Right forelimb (tissue), 1 donor: ENCODE data around the gene UBA1.

ENCODE experiments used
- DNase-seq: peaks from one replicate; pipeline ENCODE4 v3.0.0-alpha.2; 2018

The UBA1 gene

GRCh38 chrX:47193475-47194193 is at the start of gene UBA1:
Gene UBA1 (plus strand): TSS chrX:47193829. CDS start chrX:47198803, 4,974 bp downstream.
- DNase-seq: peak; percentile 92

DNA sequence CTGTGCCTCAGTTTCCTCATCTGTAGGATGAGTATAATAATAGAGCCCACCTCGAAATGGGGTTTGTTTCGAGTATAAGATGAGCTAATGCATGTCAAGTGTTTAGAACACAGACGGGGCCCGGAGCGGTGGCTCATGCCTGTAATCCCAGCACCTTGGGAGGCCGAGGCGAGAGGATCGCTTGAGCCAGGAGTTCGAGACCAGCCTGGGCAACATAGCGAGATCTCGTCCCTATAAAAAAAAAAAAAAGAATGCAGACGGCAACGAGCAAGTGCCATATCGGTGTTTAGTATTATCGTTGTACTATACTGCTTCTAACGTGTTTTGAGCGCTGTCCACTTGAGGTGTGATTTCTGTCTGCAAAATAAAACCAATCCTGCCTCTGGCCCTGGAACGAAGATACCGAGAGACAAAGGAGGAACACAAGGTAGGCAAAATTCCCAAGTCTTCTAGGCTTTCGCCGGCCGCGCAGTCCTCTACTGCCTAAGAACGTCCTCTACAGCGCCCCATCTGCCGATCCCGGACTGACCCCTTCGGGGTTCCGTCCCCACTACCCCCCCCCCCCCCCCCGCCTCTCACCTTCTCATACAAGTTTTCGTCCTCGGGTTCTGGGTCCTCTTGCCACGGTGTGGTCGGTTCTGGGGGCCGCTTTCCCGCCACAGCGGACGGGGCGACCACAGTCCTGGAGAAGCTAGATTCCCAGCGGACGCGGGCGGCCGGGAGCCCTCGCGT is 49.6 kb upstream of the UBA1 start:
- no peak for DNase-seq

- peak; percentile 92 for DNase-seq
These were observed 48.8 kb upstream of the UBA1 start, which contains the start of the genes NDUFB11 and RBM10 for GRCh38 chrX:47144626-47145394. Gene NDUFB11 (minus strand): TSS chrX:47144702. CDS start chrX:47144679, 23 bp downstream. Gene RBM10 (plus strand): TSS chrX:47145221. CDS start chrX:47147482, 2,261 bp downstream.

DNA sequence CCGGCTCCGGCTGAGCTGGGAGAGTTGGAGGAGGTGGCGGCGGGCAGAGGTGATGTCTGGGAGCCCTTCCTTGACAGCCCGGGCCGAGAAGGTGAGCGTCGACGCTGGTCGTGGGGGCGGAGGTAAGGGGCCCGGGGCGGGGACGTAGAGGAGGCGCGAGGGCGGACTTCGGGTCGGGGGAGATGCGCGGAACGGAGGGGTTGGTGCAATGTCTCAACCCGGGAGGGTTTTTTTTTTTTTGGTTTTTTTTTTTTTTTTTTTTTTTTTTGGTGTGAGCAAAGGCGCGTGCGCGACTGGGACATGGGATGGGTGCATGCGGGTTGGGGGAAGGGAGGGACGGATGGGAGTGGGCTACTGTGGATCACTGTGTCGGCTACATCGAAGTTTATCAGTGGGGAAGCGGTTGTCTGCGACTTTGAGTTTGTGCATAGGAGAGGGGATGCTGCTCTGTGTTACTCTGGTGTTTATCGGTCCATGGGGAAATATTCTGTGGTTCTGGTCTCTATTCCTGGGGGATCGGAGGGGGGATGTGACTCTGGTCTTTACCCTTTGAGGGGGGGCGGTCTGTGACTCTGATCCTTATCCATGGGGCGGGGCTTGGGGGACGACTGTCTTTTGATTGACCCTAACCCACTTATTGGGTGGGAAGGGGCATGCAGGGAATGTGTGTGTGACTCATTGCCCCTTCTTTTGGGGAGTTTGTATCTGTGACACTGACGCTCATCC is 48.1 kb upstream of the UBA1 start:
- DNase-seq: no peak

- DNase-seq: no peak
These were observed 47.3 kb upstream of the UBA1 start for GRCh38 chrX:47146121-47146935.

DNA sequence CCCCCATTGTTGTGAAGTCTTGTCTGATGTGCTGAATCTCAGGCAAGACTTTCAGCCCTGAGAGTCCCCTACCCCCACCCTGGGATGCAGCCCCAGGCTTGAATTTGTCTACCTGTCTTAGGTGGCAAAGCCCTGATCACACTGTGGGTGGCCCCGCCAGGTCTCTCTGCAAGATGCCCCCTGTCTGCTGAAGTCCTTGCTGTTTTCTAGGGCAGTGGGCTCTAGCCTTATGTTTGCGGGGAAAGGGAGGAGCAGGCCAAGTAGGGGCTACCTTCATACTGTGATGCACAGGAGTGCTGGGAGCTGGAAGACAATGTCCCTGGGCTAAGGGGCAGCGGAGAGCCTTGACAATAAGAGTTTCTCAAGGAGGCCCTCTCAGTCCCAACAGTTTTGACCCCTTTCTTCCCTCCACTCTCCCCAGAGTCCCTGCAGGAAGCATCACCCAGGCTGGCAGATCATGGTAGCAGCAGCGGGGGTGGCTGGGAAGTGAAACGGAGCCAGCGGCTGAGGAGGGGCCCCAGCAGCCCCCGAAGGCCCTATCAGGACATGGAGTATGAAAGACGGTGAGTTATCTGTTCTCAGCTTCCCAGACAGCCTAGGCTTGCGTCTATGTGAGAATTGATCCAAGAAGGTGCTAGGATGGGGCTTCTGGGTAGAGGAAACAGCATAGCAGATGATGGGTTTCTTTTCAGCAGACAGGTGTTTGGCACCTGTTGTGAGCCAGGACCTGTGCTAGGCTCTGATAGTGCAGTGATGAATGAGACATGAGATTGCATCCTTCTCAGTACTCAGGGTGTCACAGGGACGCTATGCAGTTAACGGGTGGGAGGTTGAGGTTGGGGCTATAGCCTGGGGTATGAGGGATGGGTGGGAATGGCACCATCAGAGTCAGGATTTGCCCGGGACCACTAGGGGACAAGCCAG is 46.4 kb upstream of the UBA1 start:
- DNase-seq: no peak

DNA sequence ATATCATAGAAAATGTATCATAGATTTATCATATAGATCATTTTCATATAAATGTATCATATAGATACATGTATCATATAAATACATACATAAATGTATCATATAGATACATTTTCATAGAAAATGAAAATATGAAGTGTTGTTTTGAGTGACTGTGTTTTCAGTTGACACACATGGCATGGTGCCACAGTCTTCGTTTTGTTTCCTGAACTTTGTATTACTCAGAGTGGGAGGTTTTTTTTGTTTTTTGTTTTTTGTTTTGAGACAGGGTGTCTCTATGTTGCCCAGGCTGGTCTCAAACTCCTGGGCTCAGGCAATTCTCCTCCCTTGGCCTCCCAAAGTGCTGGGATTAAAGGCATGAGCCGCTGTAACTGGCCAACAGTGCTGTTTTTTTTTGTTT is 44.7 kb upstream of the UBA1 start:
- DNase-seq: no peak

- no peak for DNase-seq
These were observed 42.2 kb upstream of the UBA1 start for GRCh38 chrX:47151435-47151834.

GRCh38 chrX:47156611-47157520 is 36.8 kb upstream of the UBA1 start:
- DNase-seq: no peak

DNA sequence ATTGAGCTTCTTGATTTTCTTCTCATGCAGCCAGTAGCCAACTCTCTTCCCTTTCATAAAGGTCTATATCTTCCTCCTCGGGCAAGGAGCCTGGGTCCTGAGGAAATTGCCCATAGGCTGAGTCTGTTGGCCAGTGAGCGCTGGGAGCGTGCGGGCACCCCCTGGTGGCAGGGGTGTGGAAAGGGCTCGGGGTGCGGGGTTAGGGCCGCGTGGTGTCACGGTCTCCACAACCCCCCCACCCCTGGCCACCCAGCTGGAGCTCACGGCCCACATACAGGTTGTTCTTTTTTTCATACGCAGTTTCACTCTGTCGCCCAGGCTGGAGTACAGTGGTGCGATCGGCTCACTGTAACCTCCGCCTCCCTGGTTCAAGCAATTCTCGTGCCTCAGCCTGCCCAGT is 35.5 kb upstream of the UBA1 start:
- DNase-seq: no peak

- DNase-seq: no peak
These were observed 34.8 kb upstream of the UBA1 start for GRCh38 chrX:47158781-47159180.

DNA sequence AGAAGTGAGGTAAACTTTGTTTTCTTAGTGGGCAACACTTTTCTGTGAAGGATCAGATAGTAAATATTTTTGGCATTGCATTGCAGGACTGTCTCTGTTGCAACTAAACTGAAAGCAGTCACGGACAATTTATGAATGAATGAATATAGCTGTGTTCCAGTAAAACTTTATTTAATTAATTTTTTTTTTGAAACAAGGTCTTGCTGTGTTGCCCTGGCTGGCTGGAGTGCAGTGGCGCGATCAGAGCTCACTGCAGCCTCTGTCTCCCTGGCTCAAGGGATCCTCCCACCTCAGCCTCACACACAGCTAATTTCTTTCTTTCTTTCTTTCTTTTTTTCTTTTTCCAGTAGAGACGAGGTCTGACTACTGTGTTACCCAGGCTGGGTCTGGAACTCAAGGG is 32.8 kb upstream of the UBA1 start:
- DNase-seq: no peak

GRCh38 chrX:47162927-47163583 is 30.6 kb upstream of the UBA1 start:
- DNase-seq: no peak

GRCh38 chrX:47164420-47164819 is 29.2 kb upstream of the UBA1 start:
- no peak for DNase-seq

DNA sequence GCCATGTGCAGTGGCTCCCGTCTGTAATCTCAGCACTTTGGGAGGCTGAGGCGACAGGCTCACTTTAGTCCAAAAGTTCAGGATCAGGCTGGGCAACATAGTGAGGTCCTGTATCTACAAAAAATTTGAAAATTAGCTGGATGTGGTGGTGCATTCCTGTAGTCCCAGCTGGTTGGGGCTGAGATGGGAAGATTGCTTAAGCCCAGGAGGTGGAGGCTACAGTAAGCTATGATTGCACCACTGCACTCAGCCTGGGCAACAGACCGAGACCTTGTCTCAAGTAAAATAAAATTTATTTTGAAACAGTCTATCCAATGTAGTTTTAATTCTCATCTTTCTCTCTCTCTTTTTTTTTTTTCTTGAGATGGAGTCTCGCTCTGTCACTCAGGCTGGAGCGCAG is 27.5 kb upstream of the UBA1 start:
- no peak for DNase-seq

DNA sequence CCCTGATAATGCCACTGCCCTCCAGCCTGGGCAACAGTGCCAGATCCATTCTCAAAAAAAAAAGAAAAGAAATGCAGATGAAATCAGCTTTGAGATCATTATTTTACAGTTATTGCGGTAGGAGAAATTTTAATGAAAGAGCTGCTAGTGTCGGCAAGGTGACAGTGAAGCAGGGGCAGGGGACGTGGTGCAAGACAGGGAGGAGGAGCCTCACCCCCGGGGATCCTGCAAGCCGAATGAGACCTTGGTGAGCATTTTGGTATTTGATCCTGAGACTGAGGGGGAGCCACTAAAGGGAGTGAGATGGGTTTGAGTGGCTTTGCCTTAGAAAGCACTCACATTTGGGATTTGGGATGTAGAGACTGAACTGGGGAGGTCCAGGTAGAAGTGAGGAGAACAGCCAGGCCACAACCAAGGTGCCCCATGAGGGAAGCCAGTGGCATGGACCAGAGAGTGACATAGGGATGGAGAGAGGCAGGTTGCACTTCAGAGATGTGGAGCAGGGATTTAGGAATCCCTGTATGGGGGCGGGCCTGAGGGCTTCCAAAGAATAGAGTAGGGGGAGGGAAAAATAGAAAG is 25.0 kb upstream of the UBA1 start:
- no peak for DNase-seq

GRCh38 chrX:47169273-47169672 is 24.4 kb upstream of the UBA1 start:
- no peak for DNase-seq

DNA sequence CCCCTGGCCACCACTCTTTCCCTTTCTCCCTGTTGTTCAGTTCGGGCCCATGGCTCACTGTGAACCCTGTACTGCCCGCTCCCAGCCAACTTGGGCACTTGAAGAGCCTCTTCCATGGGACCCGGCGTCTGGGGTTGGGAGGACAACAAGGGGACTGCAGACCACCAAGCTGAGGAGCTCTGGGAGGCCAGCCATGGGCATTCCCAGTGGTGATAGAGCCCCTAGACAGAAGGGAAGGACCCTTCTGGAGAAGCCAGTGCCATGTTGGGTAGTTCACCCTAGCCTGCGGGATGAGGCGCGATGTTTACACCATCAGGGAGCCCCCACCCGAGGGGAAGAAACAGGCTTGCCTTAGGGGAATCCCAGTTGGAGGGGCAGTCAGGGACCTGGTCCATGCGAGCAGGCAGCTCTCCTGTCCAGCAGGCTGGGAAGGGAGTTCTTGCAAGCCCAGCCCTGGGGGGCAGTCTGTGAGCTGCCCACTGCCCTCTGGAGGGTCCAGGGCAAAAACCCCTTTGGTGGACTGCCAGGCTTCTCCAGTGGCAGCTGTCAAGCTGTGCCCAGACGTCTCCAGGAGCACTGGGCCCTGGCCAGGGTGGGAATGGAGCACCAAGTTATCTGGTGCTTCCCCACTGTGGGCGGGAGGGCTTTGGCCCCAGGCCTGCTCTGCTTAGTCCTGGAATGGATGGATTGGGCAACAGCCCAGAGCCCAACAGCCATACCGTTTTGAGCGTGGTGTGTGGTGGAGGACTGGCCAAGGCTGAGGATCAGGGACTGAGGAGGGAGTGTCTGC is 23.7 kb upstream of the UBA1 start:
- DNase-seq: no peak
